Upper lobe of right lung (tissue), 1 donor: ENCODE measurements around the gene NDUFAF5. TPM values are rescaled to one million over a fixed set of nuclear protein-coding genes. Genes with fewer than 3 reads are reported as not detected.
A peak's percentile ranks its signal among the peaks of the same experiment; 100 is the strongest.

Experiments used
- ATAC-seq: fragments of 200-7000 bp; cut with Tn5 transposase; one replicate; pipeline ENCODE4 v1.9.1; 2020; ENCODE audit warnings: mild to moderate bottlenecking, moderate library complexity
- DNase-seq: peaks from one replicate; pipeline ENCODE4 v3.0.0-alpha.2; 2020
- H3K27ac ChIP-seq: fragments of 200-600 bp; one replicate; pipeline ENCODE4 v1.8.0; 2022
- H3K27me3 ChIP-seq: fragments of 200-600 bp; one replicate; pipeline ENCODE4 v1.8.0; 2022; ENCODE audit warnings: mild to moderate bottlenecking
- H3K36me3 ChIP-seq: fragments of 200-600 bp; one replicate; pipeline ENCODE4 v1.8.0; 2022
- H3K4me1 ChIP-seq: fragments of 200-600 bp; one replicate; pipeline ENCODE4 v1.8.0; 2022
- H3K4me3 ChIP-seq: fragments of 200-600 bp; one replicate; pipeline ENCODE4 v1.8.0; 2022; ENCODE audit warnings: mild to moderate bottlenecking
- H3K9me3 ChIP-seq: fragments of 200-600 bp; one replicate; pipeline ENCODE4 v1.8.0; 2022
- CTCF ChIP-seq: fragments of 200-600 bp; IDR thresholded peaks from one replicate; pipeline ENCODE4 v1.8.0; 2022; ENCODE audit warnings: antibody characterized with exemption
- intact Hi-C: fragments of 100-400 bp; cut with DNase I; formaldehyde crosslinking; loops from one replicate; pipeline ENCODE4 v1.11.0; 2022
- total RNA-seq: library from RNA; stranded (reverse); fragmentation: NEBNext Ultra II Directional; extraction: Animal tissue kit (Norgen Biotek cat#: 25700); gene quantifications from one replicate; pipeline ENCODE4 v1.2.1, GENCODE V29; 2021
- donor health status: DM: no; HTN: yes; CAD: no; lungs with severe emphysema.

Gene NDUFAF5
- total RNA-seq, 1 donor from 2014 or later: 20.1 TPM

- H3K27me3 ChIP-seq: no peaks in the 10 kb centered on the region
- no peak overlapping the region for H3K4me3 ChIP-seq
- intact Hi-C loops: no loop called here
- no peaks in the 10 kb centered on the region for H3K9me3 ChIP-seq
- no peak overlapping the region for H3K27ac ChIP-seq
- peak; percentile 86 for DNase-seq
- peaks cover 13% of the 10 kb centered on the region for H3K4me1 ChIP-seq
- peak; percentile 95 for ATAC-seq
- no peak for TF ChIP-seq CTCF
- H3K36me3 ChIP-seq: peaks cover 92% of the 10 kb centered on the region
These were observed 15.9 kb downstream of the NDUFAF5 start for GRCh38 chr20:13800728-13801134.

GRCh38 chr20:13809373-13809772 is 24.5 kb downstream of the NDUFAF5 start:
- DNase-seq (no peak), ATAC-seq (no peak)
- Histone ChIP-seq H3K27ac (no peak overlapping the region), H3K4me1 (no peaks in the 10 kb centered on the region), H3K27me3 (no peaks in the 10 kb centered on the region), H3K9me3 (no peaks in the 10 kb centered on the region), H3K4me3 (no peak overlapping the region), H3K36me3 (peaks cover 80% of the 10 kb centered on the region)
- intact Hi-C loops: no loop called here
- no peak for TF ChIP-seq CTCF

GRCh38 chr20:13809855-13810254 is 25.0 kb downstream of the NDUFAF5 start:
- H3K4me1 ChIP-seq: no peaks in the 10 kb centered on the region
- peaks cover 80% of the 10 kb centered on the region for H3K36me3 ChIP-seq
- H3K4me3 ChIP-seq: no peak overlapping the region
- DNase-seq: no peak
- H3K9me3 ChIP-seq: no peaks in the 10 kb centered on the region
- peak; percentile 82 for ATAC-seq
- H3K27me3 ChIP-seq: no peaks in the 10 kb centered on the region
- no peak for TF ChIP-seq CTCF
- intact Hi-C loops: no loop called here
- no peak overlapping the region for H3K27ac ChIP-seq

GRCh38 chr20:13810446-13810845 is 25.6 kb downstream of the NDUFAF5 start:
- no peak for TF ChIP-seq CTCF
- Histone ChIP-seq H3K27ac (no peak overlapping the region), H3K36me3 (peaks cover 77% of the 10 kb centered on the region), H3K9me3 (no peaks in the 10 kb centered on the region), H3K4me1 (no peaks in the 10 kb centered on the region), H3K4me3 (no peak overlapping the region), H3K27me3 (no peaks in the 10 kb centered on the region)
- ATAC-seq: no peak
- intact Hi-C loops: no loop called here
- no peak for DNase-seq

- no peaks in the 10 kb centered on the region for H3K4me1 ChIP-seq
- intact Hi-C loops: no loop called here
- DNase-seq (no peak), ATAC-seq (no peak)
- H3K4me3 ChIP-seq: no peak overlapping the region
- no peak for TF ChIP-seq CTCF
- no peaks in the 10 kb centered on the region for H3K9me3 ChIP-seq
- H3K27ac ChIP-seq: no peak overlapping the region
- no peaks in the 10 kb centered on the region for H3K27me3 ChIP-seq
- H3K36me3 ChIP-seq: peaks cover 90% of the 10 kb centered on the region
These were observed 29.1 kb downstream of the NDUFAF5 start for GRCh38 chr20:13813910-13814309.

GRCh38 chr20:13814672-13815071 is 29.8 kb downstream of the NDUFAF5 start:
- Histone ChIP-seq H3K4me3 (no peak overlapping the region), H3K27ac (no peak overlapping the region), H3K4me1 (no peaks in the 10 kb centered on the region), H3K27me3 (no peaks in the 10 kb centered on the region), H3K9me3 (no peaks in the 10 kb centered on the region), H3K36me3 (peaks cover 86% of the 10 kb centered on the region)
- no peak for TF ChIP-seq CTCF
- intact Hi-C loops: no loop called here
- DNase-seq: no peak
- ATAC-seq: no peak
